GM12892 (cell line): ENCODE measurements around the gene ZNF652.

Experiments used
- POLR2A ChIP-seq: IDR thresholded peaks from 2 replicates; pipeline ENCODE4 v1.6.1; 2011; ENCODE audit warnings: low read depth, low read length, control low read depth
- POLR2AphosphoS5 ChIP-seq: IDR thresholded peaks from 2 replicates; pipeline ENCODE4 v1.6.1; 2011; ENCODE audit warnings: low read depth, low read length, control low read depth
- TAF1 ChIP-seq: IDR thresholded peaks from 2 replicates; pipeline ENCODE4 v1.6.1; 2011; ENCODE audit warnings: low read depth, mild to moderate bottlenecking, control low read depth, low read length, borderline replicate concordance

GRCh38 chr17:49362723-49363117 is 670 bp upstream of the ZNF652 start:
- TF ChIP-seq POLR2AphosphoS5 (no peak), POLR2A (no peak), TAF1 (no peak)
